NB4 (cell line): Measurements from ENCODE around the gene NDUFAF3.

ENCODE experiments used
- POLR2A ChIP-seq: IDR thresholded peaks from 2 replicates; pipeline ENCODE4 v1.6.1; 2011; ENCODE audit warnings: mild to moderate bottlenecking; ENCODE audit not compliant: insufficient read length; ENCODE audit errors: extremely low read depth
- TF ChIP-seq, protein P1 (sequence below): IDR thresholded peaks from one replicate; pipeline ENCODE4 v1.5.1; 2012; ENCODE audit warnings: low read depth, low read length

DNA sequence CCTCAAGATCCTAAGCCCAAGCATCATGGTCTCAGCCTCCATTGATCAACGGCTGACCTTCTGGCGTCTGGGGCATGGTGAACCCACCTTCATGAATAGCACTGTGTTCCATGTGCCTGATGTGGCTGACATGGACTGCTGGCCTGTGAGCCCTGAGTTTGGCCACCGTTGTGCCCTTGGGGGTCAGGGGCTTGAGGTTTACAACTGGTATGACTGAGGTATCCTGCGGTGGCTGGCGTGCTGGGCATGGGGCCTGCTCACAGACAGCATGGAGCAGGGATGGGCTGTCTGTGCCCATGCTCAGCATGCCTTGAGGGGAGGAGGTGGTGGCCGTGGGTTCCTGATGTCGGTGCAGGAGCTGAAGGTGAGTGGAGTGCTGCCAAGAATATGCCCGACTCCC is 6.8 kb upstream of the NDUFAF3 start:
- TF ChIP-seq, protein P1, sequence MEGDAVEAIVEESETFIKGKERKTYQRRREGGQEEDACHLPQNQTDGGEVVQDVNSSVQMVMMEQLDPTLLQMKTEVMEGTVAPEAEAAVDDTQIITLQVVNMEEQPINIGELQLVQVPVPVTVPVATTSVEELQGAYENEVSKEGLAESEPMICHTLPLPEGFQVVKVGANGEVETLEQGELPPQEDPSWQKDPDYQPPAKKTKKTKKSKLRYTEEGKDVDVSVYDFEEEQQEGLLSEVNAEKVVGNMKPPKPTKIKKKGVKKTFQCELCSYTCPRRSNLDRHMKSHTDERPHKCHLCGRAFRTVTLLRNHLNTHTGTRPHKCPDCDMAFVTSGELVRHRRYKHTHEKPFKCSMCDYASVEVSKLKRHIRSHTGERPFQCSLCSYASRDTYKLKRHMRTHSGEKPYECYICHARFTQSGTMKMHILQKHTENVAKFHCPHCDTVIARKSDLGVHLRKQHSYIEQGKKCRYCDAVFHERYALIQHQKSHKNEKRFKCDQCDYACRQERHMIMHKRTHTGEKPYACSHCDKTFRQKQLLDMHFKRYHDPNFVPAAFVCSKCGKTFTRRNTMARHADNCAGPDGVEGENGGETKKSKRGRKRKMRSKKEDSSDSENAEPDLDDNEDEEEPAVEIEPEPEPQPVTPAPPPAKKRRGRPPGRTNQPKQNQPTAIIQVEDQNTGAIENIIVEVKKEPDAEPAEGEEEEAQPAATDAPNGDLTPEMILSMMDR, result no peak
- no peak for TF ChIP-seq POLR2A
